Upper lobe of left lung (tissue), 4 donors: ENCODE data around the gene KCNE4.

Source experiments
- POLR2A ChIP-seq, 4 donors: fragments of 450-650 bp; IDR thresholded peaks; one replicate each; pipeline ENCODE4 v1.5.1; 2016 to 2017; ENCODE audit warnings: antibody characterized with exemption in 4 of 4, mild to moderate bottlenecking in 2 of 4
- POLR2AphosphoS5 ChIP-seq, 2 donors: sonication (generic); formaldehyde crosslinking; IDR thresholded peaks; one replicate each; pipeline ENCODE4 v1.5.1; 2017; ENCODE audit warnings: antibody characterized with exemption in 2 of 2
- TF ChIP-seq, protein P1 (sequence below), 6 experiments: fragments of 450-650 bp in 4 of 6; fragments of 200-600 bp in 2 of 6; sonication (generic) in 2 of 6; IDR thresholded peaks; one replicate each; pipeline ENCODE4 v1.5.1; 2016 to 2019; ENCODE audit warnings: antibody characterized with exemption in 6 of 6

DNA sequence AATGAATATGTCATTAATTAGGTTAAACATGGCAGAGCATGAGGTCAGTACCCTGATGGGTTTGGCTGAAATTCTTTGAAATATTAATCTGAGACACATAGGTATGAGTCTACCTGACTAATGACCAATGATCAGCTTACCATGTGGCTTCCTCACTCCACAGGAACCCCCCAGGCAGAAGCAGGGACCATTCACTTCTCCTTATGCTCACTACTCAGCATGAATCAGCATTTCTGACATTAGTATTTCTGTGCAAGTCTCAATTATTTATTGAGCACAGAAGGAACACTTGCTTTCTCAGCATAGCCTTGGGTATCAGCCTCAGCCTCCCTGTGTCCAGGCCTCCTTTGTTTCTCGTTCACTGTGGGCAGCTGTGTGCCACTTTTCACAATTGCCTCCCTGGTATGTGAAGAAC lies 9.3 kb upstream of the KCNE4 start:
- TF ChIP-seq, protein P1, sequence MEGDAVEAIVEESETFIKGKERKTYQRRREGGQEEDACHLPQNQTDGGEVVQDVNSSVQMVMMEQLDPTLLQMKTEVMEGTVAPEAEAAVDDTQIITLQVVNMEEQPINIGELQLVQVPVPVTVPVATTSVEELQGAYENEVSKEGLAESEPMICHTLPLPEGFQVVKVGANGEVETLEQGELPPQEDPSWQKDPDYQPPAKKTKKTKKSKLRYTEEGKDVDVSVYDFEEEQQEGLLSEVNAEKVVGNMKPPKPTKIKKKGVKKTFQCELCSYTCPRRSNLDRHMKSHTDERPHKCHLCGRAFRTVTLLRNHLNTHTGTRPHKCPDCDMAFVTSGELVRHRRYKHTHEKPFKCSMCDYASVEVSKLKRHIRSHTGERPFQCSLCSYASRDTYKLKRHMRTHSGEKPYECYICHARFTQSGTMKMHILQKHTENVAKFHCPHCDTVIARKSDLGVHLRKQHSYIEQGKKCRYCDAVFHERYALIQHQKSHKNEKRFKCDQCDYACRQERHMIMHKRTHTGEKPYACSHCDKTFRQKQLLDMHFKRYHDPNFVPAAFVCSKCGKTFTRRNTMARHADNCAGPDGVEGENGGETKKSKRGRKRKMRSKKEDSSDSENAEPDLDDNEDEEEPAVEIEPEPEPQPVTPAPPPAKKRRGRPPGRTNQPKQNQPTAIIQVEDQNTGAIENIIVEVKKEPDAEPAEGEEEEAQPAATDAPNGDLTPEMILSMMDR (IDR thresholded peaks at IDR 0.05): no peak
- no peak for TF ChIP-seq POLR2AphosphoS5 (IDR thresholded peaks at IDR 0.05)
- no peak for TF ChIP-seq POLR2A (IDR thresholded peaks at IDR 0.05)
